ENCODE results near the gene GXYLT2.

DNA sequence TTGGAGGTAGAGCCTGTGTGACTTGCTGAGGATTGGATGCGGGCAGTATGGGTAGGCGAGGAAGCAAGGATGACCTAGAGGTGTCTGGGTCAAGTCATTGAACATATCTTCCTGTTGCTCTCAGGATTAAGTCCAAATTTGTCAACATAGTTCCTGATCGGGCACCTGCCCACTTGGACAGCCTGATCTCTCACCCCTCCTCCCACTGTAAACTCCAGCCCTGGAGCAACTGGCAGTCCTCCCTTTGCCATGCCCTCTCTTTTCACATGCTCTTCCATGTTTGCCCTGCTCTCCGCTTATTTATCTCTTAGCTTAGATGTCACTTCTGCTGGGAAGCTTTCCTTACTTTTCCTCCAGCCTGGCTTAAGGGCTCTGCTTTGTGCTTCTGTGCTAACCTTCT lies 61.2 kb downstream of the GXYLT2 start:
- no peak for TF ChIP-seq CTCF (IDR thresholded peaks at IDR 0.05)
- TF ChIP-seq EP300 (IDR thresholded peaks at IDR 0.05), result no peak
- TF ChIP-seq POLR2A (IDR thresholded peaks at IDR 0.05), result no peak

Measured in stomach (tissue), 4 donors.